ENCODE data around the gene KRTAP5-4.

KRTAP5-4 gene

DNA sequence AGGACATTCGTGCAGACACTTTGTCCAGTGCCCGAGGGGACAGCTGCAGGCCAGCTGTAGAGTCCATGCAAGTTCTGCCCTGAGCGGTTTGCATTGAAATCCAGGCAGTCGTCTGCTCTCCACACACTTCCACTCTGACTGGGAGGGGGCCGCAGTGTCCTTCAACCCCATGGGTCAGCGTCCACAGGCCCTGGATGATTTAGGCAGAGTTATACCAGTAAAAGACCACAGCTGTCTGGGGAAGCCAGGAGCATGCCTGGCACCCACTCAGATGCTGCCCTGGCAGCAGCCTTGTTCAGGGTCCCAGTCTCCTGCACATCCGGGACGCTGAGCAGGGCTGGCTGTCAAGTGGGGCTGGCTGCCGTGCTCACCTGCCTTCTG is 34.1 kb upstream of the KRTAP5-4 start:
- Histone ChIP-seq H3K4me2 (ENCODE audit: low read depth, low read length, poor library complexity, severe bottlenecking) (no peak overlapping the region), H4K20me1 (ENCODE audit: insufficient read depth, low read length, poor library complexity, severe bottlenecking) (no peaks in the 10 kb centered on the region), H2AFZ (ENCODE audit: low read length) (no peak overlapping the region), H3K27me3 (ENCODE audit: insufficient read depth, low read length, poor library complexity, severe bottlenecking) (peaks cover 7% of the 10 kb centered on the region), H3K9ac (ENCODE audit: low read depth, low read length, poor library complexity, severe bottlenecking) (no peak overlapping the region), H3K9me2 (replicated peaks; ENCODE audit: low read depth, low read length) (no peaks in the 10 kb centered on the region), H3K9me3 (ENCODE audit: insufficient read depth, low read depth, low read length) (no peaks in the 10 kb centered on the region), H3K4me1 (ENCODE audit: insufficient read depth, low read length, poor library complexity, severe bottlenecking) (no peaks in the 10 kb centered on the region), H3K79me2 (ENCODE audit: insufficient read depth, low read length) (no peaks in the 10 kb centered on the region), H3K4me3 (ENCODE audit: low read length, poor library complexity, severe bottlenecking) (no peak overlapping the region), H3F3A (ENCODE audit: low read depth) (no peaks in the 10 kb centered on the region), H3K36me3 (ENCODE audit: insufficient read depth, low read length) (no peaks in the 10 kb centered on the region)
- TF ChIP-seq CTCF (conservative IDR thresholded peaks at IDR 0.05; ENCODE audit: low read length), result no peak
- TF ChIP-seq EZH2phosphoT487 (IDR thresholded peaks at IDR 0.05; ENCODE audit: borderline replicate concordance), result no peak

DNA sequence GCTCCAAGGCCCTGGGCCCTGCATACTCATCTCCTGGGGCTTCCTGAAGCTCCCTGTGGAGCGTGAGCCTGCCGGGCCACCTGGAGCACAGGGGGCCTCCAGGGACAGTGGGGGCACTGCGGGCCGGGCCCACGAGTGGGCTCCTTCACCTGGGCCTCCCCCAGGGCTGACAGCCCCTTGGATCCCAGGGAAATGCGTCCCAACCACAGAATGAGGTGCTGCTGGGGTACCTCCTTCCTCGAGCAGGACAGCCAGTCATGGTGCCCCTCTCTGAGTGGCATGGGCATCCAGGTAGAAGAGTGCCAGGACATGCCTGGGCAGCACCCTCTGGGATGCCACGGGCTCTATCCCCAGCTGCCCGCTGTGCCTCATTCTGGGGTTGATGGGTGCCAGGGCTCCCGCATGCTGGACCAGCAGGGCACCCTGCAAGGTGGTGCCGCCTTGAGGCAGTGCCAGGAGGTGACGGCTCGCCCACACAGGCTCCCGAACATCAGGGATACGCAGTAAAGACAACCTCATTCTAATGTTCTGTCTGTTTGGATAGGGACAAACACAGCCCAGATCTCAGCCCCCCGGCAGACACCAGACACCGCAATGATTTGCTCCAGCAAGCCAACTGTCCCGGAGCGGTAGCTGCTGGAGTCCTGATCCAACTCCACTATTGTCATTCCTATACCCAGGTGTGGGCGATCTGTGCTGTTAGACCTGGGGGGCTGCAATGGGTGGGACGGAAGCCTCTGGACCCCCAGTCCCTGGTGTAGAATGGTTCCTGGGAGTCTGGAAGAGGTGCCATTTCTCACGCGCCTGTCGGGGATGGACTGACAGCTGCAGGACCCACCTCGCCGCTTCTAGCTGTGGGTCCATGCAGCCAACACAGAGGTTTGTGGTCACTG is 33.5 kb upstream of the KRTAP5-4 start:
- TF ChIP-seq EZH2phosphoT487 (IDR thresholded peaks at IDR 0.05; ENCODE audit: borderline replicate concordance) (no peak), CTCF (conservative IDR thresholded peaks at IDR 0.05; ENCODE audit: low read length) (no peak)
- Histone ChIP-seq H3K36me3 (ENCODE audit: insufficient read depth, low read length) (no peaks in the 10 kb centered on the region), H3K4me2 (ENCODE audit: low read depth, low read length, poor library complexity, severe bottlenecking) (no peak overlapping the region)

GRCh38 chr11:1654388-1655167 is 32.6 kb upstream of the KRTAP5-4 start:
- Histone ChIP-seq H3K36me3 (ENCODE audit: insufficient read depth, low read length) (no peaks in the 10 kb centered on the region), H3F3A (ENCODE audit: low read depth) (no peaks in the 10 kb centered on the region), H4K20me1 (ENCODE audit: insufficient read depth, low read length, poor library complexity, severe bottlenecking) (no peaks in the 10 kb centered on the region), H3K4me1 (ENCODE audit: insufficient read depth, low read length, poor library complexity, severe bottlenecking) (no peaks in the 10 kb centered on the region), H3K79me2 (ENCODE audit: insufficient read depth, low read length) (no peaks in the 10 kb centered on the region), H3K4me2 (ENCODE audit: low read depth, low read length, poor library complexity, severe bottlenecking) (no peak overlapping the region), H3K4me3 (ENCODE audit: low read length, poor library complexity, severe bottlenecking) (no peak overlapping the region), H3K9me2 (replicated peaks; ENCODE audit: low read depth, low read length) (no peaks in the 10 kb centered on the region), H2AFZ (ENCODE audit: low read length) (no peak overlapping the region), H3K9ac (ENCODE audit: low read depth, low read length, poor library complexity, severe bottlenecking) (no peak overlapping the region), H3K9me3 (ENCODE audit: insufficient read depth, low read depth, low read length) (no peaks in the 10 kb centered on the region), H3K27me3 (ENCODE audit: insufficient read depth, low read length, poor library complexity, severe bottlenecking) (peaks cover 1% of the 10 kb centered on the region)
- TF ChIP-seq CTCF (conservative IDR thresholded peaks at IDR 0.05; ENCODE audit: low read length) (no peak), EZH2phosphoT487 (IDR thresholded peaks at IDR 0.05; ENCODE audit: borderline replicate concordance) (no peak)

More for the DNA sequence above, 33.5 kb upstream of the KRTAP5-4 start:
- no peak overlapping the region for H2AFZ ChIP-seq (ENCODE audit: low read length)
- H3K27me3 ChIP-seq (ENCODE audit: insufficient read depth, low read length, poor library complexity, severe bottlenecking), result peaks cover 7% of the 10 kb centered on the region
- H3F3A ChIP-seq (ENCODE audit: low read depth), result no peaks in the 10 kb centered on the region
- no peaks in the 10 kb centered on the region for H3K79me2 ChIP-seq (ENCODE audit: insufficient read depth, low read length)
- no peaks in the 10 kb centered on the region for H3K9me3 ChIP-seq (ENCODE audit: insufficient read depth, low read depth, low read length)
- H3K4me3 ChIP-seq (ENCODE audit: low read length, poor library complexity, severe bottlenecking), result no peak overlapping the region
- no peaks in the 10 kb centered on the region for H3K4me1 ChIP-seq (ENCODE audit: insufficient read depth, low read length, poor library complexity, severe bottlenecking)
- no peaks in the 10 kb centered on the region for H3K9me2 ChIP-seq (replicated peaks; ENCODE audit: low read depth, low read length)
- H3K9ac ChIP-seq (ENCODE audit: low read depth, low read length, poor library complexity, severe bottlenecking), result no peak overlapping the region
- no peaks in the 10 kb centered on the region for H4K20me1 ChIP-seq (ENCODE audit: insufficient read depth, low read length, poor library complexity, severe bottlenecking)
